ENCODE data around the gene FNDC3B.

Gene FNDC3B

GRCh38 chr3:172380632-172381031 is 341.3 kb downstream of the FNDC3B start:
- FAIRE-seq: no peak

GRCh38 chr3:172383306-172383796 is 344.0 kb downstream of the FNDC3B start:
- no peak for FAIRE-seq

- no peak for FAIRE-seq
Observed at GRCh38 chr3:172384836-172385235, 345.5 kb downstream of the FNDC3B start.

GRCh38 chr3:172387728-172388127 is 348.4 kb downstream of the FNDC3B start:
- FAIRE-seq: no peak

GRCh38 chr3:172388412-172389078 is 349.2 kb downstream of the FNDC3B start:
- no peak for FAIRE-seq

- FAIRE-seq: no peak
Observed at GRCh38 chr3:172390792-172391191, 351.4 kb downstream of the FNDC3B start.

GRCh38 chr3:172391592-172392302 is 352.4 kb downstream of the FNDC3B start:
- no peak for FAIRE-seq

- FAIRE-seq: no peak
Observed at GRCh38 chr3:172394692-172395091, 355.3 kb downstream of the FNDC3B start.

- FAIRE-seq: no peak
Observed at GRCh38 chr3:172396400-172396799, 357.0 kb downstream of the FNDC3B start.

GRCh38 chr3:172397716-172398405 is 358.5 kb downstream of the FNDC3B start:
- FAIRE-seq: no peak

- FAIRE-seq: no peak
Observed at GRCh38 chr3:172398484-172398883, 359.1 kb downstream of the FNDC3B start.

GRCh38 chr3:172402090-172402489 is 362.7 kb downstream of the FNDC3B start:
- FAIRE-seq: no peak

- FAIRE-seq: no peak
Observed at GRCh38 chr3:172402892-172403643, 363.7 kb downstream of the FNDC3B start.

- no peak for FAIRE-seq
Observed at GRCh38 chr3:172404237-172404962, 365.0 kb downstream of the FNDC3B start.

GRCh38 chr3:172405914-172406313 is 366.5 kb downstream of the FNDC3B start:
- FAIRE-seq: no peak

- no peak for FAIRE-seq
Observed at GRCh38 chr3:172407872-172408271, 368.5 kb downstream of the FNDC3B start.

GRCh38 chr3:172410702-172411477 is 371.5 kb downstream of the FNDC3B start:
- no peak for FAIRE-seq

- no peak for FAIRE-seq
Observed at GRCh38 chr3:172411478-172411947, 372.1 kb downstream of the FNDC3B start.

GRCh38 chr3:172415323-172415722 is 375.9 kb downstream of the FNDC3B start:
- FAIRE-seq: no peak

- no peak for FAIRE-seq
Observed at GRCh38 chr3:172437713-172438112, 398.3 kb downstream of the FNDC3B start.

GRCh38 chr3:172438186-172438585 is 398.8 kb downstream of the FNDC3B start:
- no peak for FAIRE-seq

Measured in endometrium (tissue), 2 donors.